OCI-LY3 (cell line): Measurements from ENCODE around the gene CDC45.

Source experiments
- H2AFZ ChIP-seq: fragments of 200-600, 300-600 bp; shearing (Covaris generic); 2 replicates; pipeline ENCODE4 v1.6.0; 2014; ENCODE audit warnings: antibody characterized with exemption, low read depth, low read length
- H3K27ac ChIP-seq: fragments of 200-600, 300-600 bp; sonication (generic); 2 replicates; pipeline ENCODE4 v1.5.1; 2014; ENCODE audit warnings: mild to moderate bottlenecking, low read length, moderate library complexity, mixed read lengths
- H3K27me3 ChIP-seq: fragments of 200-600, 300-600 bp; sonication (generic); 2 replicates; pipeline ENCODE4 v1.6.1; 2014; ENCODE audit warnings: low read depth, low read length, mixed read lengths
- H3K36me3 ChIP-seq: fragments of 200-600, 300-600 bp; sonication (generic); replicated peaks from 2 replicates; pipeline ENCODE3; 2014; ENCODE audit warnings: low read depth, low read length, mixed read lengths
- H3K4me1 ChIP-seq: fragments of 300-600, 200-600 bp; sonication (generic); 2 replicates; pipeline ENCODE4 v1.6.1; 2014; ENCODE audit warnings: low read length, mixed read lengths
- H3K4me2 ChIP-seq: fragments of 200-600, 300-600 bp; sonication (generic); 2 replicates; pipeline ENCODE4 v1.6.1; 2014; ENCODE audit warnings: low read length, mixed read lengths
- H3K4me3 ChIP-seq: fragments of 300-600, 200-600 bp; sonication (generic); 2 replicates; pipeline ENCODE4 v1.5.1; 2014; ENCODE audit warnings: antibody characterized with exemption, mild to moderate bottlenecking, low read length, moderate library complexity
- H3K79me2 ChIP-seq: fragments of 300-600, 200-600 bp; shearing (Covaris generic); 2 replicates; pipeline ENCODE4 v1.6.1; 2014; ENCODE audit warnings: mild to moderate bottlenecking, low read length, mixed read lengths
- H3K9ac ChIP-seq: fragments of 300-600, 200-600 bp; shearing (Covaris generic); 2 replicates; pipeline ENCODE4 v1.6.0; 2014; ENCODE audit warnings: mild to moderate bottlenecking, low read length, moderate library complexity
- H3K9me3 ChIP-seq: fragments of 200-600, 300-600 bp; shearing (Covaris generic); 2 replicates; pipeline ENCODE4 v1.6.1; 2014; ENCODE audit warnings: low read length, mixed read lengths; ENCODE audit not compliant: insufficient read depth
- H4K20me1 ChIP-seq: fragments of 200-600, 300-600 bp; sonication (generic); 2 replicates; pipeline ENCODE4 v1.6.1; 2016; ENCODE audit warnings: low read length, mixed read lengths; ENCODE audit not compliant: insufficient read depth
- EZH2phosphoT487 ChIP-seq: fragments of 200-600 bp; shearing (Covaris generic); IDR thresholded peaks from 2 replicates; pipeline ENCODE4 v1.6.1; 2018; ENCODE audit warnings: antibody characterized with exemption, mixed run types, low read depth
- TF ChIP-seq, protein P1 (sequence below): fragments of 200-600, 300-600 bp; sonication (generic); IDR thresholded peaks from 2 replicates; pipeline ENCODE4 v1.5.1; 2014; ENCODE audit warnings: antibody characterized with exemption, low read length, low read depth

Gene CDC45

DNA sequence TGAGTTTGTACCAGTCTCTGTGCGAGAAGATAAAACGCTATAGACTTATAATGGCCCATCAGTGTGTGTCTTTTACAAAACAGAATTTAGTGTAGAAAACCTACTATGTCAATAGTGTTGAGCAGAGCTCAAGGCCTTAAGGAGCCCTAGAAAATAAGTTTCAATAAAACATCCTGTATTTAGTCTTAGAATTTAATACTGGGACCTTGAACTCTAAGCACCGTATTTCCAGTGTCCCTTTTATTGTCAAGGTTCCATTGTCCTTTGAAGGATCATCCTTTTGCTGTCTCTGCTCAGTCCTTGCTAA is 16.6 kb downstream of the CDC45 start:
- 0 out of 2 replicates have a peak, but pooled peaks cover 6% of the 10 kb centered on the region for H4K20me1 ChIP-seq
- no peak overlapping the region for H3K27ac ChIP-seq
- H3K4me3 ChIP-seq, result no peak overlapping the region
- H3K9me3 ChIP-seq, result no peaks in the 10 kb centered on the region
- H3K27me3 ChIP-seq, result no peaks in the 10 kb centered on the region
- H3K79me2 ChIP-seq, result no peaks in the 10 kb centered on the region; the same call in 1 of the 2 replicates
- TF ChIP-seq EZH2phosphoT487, result no peak
- TF ChIP-seq, protein P1, sequence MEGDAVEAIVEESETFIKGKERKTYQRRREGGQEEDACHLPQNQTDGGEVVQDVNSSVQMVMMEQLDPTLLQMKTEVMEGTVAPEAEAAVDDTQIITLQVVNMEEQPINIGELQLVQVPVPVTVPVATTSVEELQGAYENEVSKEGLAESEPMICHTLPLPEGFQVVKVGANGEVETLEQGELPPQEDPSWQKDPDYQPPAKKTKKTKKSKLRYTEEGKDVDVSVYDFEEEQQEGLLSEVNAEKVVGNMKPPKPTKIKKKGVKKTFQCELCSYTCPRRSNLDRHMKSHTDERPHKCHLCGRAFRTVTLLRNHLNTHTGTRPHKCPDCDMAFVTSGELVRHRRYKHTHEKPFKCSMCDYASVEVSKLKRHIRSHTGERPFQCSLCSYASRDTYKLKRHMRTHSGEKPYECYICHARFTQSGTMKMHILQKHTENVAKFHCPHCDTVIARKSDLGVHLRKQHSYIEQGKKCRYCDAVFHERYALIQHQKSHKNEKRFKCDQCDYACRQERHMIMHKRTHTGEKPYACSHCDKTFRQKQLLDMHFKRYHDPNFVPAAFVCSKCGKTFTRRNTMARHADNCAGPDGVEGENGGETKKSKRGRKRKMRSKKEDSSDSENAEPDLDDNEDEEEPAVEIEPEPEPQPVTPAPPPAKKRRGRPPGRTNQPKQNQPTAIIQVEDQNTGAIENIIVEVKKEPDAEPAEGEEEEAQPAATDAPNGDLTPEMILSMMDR, result no peak
- H3K4me1 ChIP-seq, result no peaks in the 10 kb centered on the region
- H3K4me2 ChIP-seq, result no peak overlapping the region
- H2AFZ ChIP-seq, result no peak overlapping the region
- H3K9ac ChIP-seq, result no peak overlapping the region
- peaks cover 58% of the 10 kb centered on the region for H3K36me3 ChIP-seq

DNA sequence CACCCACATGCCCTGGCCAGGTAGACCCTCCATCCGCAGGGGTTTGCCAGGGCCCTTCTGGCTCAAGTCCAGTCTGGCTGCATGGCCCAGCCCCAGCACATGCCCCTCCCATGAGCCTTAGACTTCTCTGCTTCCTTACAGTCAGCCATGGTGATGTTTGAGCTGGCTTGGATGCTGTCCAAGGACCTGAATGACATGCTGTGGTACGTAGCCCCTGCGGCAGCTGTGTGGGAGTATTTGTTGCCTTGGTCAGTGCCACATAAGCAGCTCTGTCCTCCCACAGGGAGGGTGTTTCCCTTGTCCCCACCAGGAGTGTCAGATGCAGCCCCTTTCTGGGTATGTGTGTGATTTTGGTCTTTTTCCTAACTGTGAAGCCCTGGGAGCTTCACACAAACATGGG is 17.5 kb downstream of the CDC45 start:
- no peak overlapping the region for H2AFZ ChIP-seq
- peaks cover 55% of the 10 kb centered on the region for H3K36me3 ChIP-seq
- no peaks in the 10 kb centered on the region for H3K9me3 ChIP-seq
- no peaks in the 10 kb centered on the region; the same call in 1 of the 2 replicates for H3K79me2 ChIP-seq
- no peak overlapping the region for H3K4me3 ChIP-seq
- H3K4me2 ChIP-seq, result no peak overlapping the region
- TF ChIP-seq, protein P1, result no peak
- TF ChIP-seq EZH2phosphoT487, result no peak
- no peaks in the 10 kb centered on the region for H3K4me1 ChIP-seq
- H3K9ac ChIP-seq, result no peak overlapping the region
- no peak overlapping the region for H3K27ac ChIP-seq
- H3K27me3 ChIP-seq, result no peaks in the 10 kb centered on the region
- H4K20me1 ChIP-seq, result 0 out of 2 replicates have a peak, but pooled peaks cover 6% of the 10 kb centered on the region

DNA sequence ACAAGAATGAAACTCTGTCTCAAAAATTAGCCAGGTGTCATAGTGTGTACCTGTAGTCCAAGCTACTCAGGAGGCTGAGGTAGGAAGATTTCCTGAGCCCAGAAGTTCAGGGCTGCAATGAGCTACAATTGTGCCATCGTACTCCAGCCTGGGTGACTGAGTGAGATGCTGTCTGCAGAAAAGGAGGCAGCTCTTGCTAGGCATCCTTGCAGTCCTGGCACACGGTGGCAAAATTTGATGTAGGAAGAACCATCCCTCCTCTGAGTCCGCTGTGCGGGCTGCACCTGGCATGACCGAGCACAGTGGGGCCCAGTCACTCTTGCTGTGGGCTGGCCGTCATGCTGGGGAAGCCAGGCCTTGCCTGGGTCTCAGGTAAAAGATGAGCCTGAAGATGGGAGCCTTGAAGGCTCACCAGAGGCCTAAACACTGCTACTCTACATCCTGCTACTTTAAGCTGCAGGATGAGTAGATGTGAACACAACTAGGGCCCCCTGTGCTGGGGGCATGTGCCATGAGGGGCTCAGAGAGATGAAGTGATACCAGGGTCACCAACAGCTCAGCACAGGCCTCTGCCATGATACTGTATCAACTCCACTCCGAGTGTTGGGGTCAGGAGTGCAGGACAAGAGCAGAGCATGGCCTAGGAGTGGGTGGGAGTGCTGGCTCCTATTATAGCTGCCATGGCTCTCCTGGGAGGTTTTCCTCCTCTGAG is 18.6 kb downstream of the CDC45 start:
- Histone ChIP-seq H3K79me2 (no peaks in the 10 kb centered on the region), H3K4me3 (no peak overlapping the region), H2AFZ (no peak overlapping the region), H3K4me2 (no peak overlapping the region), H4K20me1 (no peaks in the 10 kb centered on the region), H3K4me1 (no peaks in the 10 kb centered on the region), H3K9me3 (no peaks in the 10 kb centered on the region), H3K9ac (no peak overlapping the region), H3K27me3 (no peaks in the 10 kb centered on the region), H3K36me3 (peaks cover 46% of the 10 kb centered on the region), H3K27ac (no peak overlapping the region)
- TF ChIP-seq EZH2phosphoT487, result no peak
- TF ChIP-seq, protein P1, result no peak

DNA sequence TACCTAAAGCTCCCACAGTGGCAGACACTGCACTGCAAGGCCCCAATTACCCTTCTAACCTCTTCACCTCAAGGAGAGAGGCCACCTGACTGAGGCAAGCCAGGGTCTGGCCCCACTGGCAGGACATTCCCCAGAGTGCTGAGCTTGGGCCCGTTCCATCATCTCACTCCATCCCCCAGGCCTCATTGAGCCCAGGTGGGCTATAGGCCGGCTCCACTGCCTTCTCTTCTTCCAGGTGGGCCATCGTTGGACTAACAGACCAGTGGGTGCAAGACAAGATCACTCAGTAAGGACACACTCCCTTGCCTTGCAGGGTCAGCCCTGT is 19.1 kb downstream of the CDC45 start:
- H3K4me3 ChIP-seq, result no peak overlapping the region

More for the DNA sequence above, 19.1 kb downstream of the CDC45 start:
- Histone ChIP-seq H3K36me3 (peaks cover 46% of the 10 kb centered on the region), H3K9me3 (no peaks in the 10 kb centered on the region), H2AFZ (no peak overlapping the region), H3K9ac (no peak overlapping the region), H3K79me2 (no peaks in the 10 kb centered on the region), H3K4me2 (no peak overlapping the region), H3K27me3 (no peaks in the 10 kb centered on the region), H3K27ac (no peak overlapping the region), H4K20me1 (no peaks in the 10 kb centered on the region), H3K4me1 (no peaks in the 10 kb centered on the region)
- TF ChIP-seq EZH2phosphoT487, result no peak
- TF ChIP-seq, protein P1, result no peak
